DMS53 treated with DMSO at 0.1 percent for 48 hours (cell line): Measurements from ENCODE around the gene STK32C.

Experiments used
- DNase-seq: peaks from one replicate; lab custom pipeline; 2025; ENCODE audit not compliant: unreplicated experiment; lab: John Stamatoyannopoulos, UW

Gene STK32C

DNA sequence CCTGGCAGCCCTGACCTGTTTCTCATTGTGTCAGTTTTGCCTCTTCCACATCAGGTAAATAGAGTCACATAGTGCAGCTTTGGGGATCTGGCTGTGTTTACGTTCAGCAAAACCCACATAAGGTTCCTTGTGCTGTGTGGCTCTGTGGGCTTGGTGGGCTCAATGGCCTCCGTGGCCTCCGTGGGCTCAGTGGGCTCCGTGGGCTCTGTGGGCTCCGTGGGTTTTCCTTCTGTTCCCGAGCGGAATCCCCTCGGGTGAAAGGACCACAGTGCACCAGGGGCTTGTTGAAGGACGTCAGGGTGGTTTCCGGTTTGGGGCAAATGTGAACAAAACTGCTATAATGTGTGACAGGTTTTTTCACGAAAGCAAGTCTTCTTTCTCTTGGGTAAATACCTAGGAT is 133.5 kb downstream of the STK32C start:
- no peak for DNase-seq

DNA sequence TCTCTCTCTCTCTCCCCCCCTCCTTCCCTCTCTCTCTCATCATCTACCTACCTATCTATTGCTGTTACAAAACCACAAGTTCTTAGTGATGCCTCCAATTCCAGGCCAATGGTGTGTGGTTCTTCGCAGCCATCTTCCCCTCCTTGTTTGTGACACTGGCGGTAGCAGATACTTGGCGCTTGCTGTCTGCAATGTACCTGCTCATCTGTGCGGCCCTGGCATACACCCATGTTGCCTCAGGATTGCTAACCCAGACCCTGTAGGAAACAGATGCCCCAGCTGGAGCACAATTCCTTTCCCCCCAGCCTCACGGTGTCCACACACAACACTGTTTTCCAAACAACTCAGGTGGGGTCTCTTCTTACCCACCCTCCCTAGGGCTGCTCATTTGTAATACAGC is 134.6 kb downstream of the STK32C start:
- DNase-seq: no peak

DNA sequence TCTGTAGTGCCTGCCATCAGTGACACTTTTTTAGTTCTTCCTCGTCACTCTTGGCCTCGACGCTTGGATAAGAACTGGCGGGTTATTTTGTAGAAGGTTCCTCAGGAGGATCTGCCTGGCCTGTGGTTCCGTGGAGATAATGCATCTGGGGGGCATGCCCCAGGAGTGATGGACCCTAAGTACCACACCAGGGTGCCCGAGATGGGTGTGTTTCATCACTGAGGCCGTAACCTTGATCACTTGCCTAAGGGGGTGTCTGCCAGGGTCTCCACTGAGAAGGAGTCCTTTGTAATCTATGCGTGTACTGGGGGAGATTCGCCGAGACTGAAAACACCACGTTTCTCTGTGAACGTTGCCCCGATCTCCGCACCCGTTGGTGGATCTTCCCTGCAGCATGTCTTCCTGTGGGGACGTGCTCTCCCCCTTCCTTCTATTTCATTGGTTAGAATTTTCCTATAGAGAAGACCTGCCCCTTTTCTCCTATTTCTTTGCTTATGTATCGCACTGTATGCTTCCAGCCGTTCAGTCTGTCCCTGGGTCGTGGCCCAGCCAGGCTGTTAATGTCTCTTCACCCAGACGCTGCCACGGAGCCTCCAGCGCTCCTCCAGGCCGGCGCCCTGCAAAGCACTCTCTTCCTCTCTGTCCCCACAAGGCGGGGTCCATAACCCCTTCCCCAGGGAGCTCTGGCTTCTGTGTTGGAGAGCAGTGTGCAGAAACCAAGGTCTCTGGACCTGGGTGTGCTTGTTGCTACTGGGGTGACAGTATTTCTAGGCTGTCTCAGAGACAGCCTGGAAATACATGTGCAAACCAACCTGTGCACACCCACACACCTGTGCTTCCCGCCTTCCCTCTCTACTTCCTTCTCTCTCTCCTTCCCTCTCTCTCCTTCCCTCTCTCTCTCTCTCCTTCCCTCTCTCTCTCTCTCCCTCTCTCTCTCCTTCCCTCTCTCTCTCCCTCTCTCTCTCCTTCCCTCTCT is 135.4 kb downstream of the STK32C start:
- DNase-seq: no peak

DNA sequence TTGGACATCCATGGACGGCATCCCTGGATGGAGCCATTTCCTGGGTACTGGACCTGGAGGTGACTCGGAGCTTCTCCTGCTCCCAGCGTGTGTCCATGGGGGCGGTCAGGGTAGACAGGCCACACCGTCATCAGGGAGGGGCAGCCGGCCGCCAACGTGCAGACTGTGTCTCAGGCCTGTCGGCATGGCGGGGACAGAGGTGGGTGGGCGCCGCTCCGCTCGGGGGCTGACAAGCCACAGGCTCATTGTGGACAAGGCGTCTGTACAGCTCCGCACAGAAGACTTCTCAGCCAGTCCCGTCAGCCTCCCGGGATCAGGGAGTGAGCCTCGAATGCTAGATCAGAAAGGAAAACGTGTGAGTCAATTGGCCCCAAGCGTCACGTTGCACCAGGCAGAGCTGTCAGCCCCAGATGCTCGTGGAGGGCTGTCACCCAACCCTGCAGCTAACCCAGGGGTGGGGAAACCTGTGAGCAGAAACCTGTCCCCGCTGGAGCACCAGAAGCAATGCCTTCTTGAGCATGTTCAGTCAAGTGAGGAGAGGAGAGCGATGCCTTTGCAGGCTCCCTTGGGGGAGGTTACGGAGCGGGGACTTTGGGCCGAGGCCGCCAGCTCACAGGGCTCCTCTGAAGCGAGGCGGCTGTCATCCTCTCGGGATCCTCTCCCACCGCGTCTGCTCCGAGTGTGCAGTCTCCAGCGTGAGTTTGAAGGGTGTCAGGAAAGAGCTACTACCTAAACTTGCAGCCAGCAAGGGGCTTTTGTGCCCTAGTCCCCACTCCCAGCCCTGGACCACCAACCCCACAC is 137.0 kb downstream of the STK32C start:
- no peak for DNase-seq

DNA sequence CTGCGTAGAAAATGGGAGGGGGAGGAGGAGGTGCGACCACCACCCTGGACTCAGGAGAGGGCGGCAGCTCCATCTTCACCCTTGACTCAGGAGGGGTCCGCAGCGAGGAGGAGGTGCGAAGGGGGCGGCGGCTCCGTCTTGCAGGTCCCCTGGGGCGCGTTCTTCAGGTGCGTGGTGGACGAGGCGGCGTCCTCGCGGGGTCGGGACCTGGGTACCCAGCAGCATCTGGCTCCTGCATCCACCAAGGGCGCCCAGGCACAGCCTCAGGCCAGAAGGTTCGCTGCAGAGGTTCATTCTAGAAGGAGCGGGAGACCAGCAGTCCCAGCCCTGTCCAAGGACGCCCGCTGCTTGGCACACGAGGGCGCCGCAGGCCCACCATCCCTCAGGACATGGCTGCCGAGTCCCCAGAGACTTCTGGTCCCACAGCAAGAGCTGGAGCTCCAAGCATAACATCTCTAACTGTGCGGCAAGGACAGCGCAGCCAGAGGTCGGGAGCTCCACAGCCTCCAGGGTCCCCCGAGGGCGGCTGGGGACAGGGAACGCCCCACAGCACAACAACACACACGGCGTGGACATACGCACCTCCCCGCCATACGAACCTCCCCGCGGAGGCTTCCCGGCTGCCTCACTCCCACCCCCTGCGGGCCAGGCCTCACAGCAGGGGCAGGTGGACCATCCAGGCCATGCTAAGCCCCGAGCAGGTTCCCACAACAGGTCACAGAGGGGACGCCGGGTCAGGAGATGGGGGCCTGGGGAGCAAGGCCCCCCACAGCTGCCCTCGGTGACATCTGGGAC is 137.8 kb downstream of the STK32C start:
- no peak for DNase-seq

DNA sequence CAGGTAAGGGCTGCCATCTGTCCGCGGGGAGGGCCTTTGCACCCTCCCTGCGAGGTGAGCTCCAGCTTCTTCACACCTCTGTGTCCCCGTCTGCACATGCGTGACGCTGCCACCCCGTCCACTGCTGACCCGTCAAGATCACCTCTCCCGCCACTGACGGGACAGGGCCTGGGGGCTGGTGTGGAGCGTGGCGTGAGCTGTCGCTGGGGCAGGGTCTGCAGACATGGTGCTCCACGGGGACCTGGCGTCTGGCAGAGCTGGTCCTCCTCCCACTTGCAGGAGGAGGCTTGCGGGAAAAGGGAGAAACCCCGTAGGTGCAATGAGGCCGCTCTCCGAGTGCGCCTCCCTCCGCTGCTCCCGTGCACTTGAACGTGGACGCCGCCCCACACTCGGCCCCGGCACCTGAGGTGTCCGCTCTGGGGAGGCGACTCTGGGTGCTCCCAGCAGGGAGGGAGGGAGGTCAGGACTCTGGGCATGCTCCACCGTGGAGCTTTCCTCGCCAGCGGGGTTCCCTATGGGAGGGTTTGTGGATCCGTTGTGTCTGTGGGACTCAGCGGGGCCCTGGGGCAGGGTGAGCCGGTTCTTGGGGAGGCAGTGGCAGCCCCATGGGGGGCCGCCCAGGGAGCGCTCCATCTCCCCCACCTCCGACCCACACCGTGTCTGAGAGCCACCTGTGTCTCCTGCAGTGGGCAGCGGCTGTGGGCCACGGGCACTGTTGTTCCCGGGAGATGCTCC is 138.6 kb downstream of the STK32C start:
- no peak for DNase-seq

DNA sequence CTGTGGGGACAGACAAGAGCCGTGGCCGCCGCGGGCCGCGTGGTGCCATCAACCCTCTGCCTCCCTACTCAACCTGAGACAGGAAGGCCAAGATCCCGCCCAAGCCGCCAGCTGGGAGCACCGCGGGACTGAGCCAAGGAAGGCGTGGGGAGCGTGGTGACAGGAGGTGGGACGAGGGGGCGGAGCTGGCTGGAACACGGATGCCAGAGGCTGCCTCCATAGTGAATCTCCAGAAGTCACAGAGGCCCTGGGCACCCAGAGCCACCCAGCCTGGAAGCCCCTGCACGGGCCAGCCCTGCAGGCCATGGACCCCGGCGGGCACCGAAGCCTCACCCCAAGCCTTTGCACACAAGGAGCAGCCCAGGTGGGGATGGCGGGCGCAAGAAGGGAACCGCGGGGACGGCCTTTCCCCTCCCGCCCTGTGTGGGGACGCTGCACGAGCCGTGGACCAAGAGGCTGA is 139.1 kb downstream of the STK32C start:
- DNase-seq: no peak

DNA sequence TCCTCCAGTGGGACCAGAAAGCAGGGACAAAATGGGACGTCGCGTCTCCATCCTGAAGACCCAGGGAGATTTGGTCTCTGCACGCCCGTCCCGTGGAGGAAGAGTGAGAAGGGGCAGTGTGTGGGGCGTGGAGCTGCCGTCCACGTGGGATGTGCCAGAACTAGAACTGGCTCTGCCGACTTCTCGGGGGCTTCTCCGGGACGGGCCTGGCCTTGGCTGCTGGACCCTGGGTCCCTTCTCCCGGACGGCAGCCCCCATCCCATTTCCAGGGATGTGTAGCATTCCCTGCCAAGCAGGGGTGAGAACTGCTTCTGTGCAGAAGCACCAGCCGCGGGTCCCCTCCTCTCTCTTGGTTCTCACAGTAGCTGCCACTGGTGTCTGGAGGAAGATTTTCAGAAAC is 139.8 kb downstream of the STK32C start:
- DNase-seq: no peak

DNA sequence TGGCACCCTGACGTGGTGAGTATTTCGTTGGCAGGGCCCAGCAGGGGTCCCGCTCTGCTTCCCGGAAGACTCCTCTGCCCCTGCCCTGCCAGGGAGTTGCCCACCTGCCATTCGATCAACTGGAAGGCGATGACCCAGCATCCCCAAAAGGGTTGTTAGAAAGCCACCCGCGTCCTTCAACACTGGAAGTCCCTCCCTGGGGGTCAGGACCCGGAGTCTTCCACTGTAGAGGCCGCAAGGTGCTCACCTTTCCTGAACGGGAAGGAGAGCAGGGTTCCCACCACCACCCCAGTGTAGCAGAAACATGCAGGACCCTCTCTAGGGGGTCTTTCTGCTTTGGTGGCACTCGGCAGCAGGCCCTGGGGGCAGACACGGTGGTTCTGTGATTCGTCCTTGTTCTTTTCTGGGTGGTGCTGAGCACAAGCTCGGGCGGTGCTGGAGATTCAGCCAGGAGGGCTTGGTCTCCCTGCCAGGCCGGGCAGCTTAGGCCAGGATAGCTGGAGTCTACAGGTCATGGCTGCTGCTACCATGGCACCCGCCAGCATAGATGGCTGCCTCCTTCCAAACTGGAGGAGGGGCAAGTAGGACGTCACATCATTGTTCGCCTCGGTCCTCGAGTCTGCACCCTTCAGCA is 140.6 kb downstream of the STK32C start:
- no peak for DNase-seq

DNA sequence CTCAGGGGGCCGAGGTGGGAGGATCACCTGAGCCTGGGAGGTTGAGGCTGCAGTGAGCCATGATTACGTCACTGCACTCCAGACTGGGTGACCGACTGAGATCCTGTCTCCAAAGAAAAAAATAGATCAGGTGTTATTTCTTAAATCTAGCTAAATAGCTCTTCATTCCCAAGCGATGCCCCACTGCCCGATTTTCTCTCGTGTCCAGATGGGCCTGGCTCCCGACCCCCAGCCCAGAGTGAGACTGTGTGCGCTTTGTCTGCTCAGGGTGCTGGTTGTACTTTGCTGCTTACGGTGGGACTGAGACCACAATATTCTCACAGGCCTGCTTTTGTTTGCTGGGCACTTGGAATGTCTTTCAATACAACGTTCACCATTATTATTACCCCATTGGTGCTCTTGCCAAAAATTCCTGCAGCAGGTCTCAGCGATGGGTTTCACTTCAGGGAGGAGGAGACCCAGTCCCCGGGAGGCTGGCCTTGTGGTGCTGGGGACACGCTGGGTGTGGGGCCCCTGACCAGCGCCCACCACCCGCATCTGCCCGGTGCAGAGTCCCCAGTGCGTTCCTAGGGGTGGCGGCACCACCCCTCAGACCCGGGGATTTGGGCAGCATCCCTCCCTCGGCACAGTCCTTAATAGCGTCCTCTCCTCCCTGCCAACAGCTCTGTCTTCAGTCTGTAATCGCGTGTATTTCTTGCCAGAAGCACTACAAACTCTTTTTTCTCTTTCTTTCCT is 141.4 kb downstream of the STK32C start:
- no peak for DNase-seq

DNA sequence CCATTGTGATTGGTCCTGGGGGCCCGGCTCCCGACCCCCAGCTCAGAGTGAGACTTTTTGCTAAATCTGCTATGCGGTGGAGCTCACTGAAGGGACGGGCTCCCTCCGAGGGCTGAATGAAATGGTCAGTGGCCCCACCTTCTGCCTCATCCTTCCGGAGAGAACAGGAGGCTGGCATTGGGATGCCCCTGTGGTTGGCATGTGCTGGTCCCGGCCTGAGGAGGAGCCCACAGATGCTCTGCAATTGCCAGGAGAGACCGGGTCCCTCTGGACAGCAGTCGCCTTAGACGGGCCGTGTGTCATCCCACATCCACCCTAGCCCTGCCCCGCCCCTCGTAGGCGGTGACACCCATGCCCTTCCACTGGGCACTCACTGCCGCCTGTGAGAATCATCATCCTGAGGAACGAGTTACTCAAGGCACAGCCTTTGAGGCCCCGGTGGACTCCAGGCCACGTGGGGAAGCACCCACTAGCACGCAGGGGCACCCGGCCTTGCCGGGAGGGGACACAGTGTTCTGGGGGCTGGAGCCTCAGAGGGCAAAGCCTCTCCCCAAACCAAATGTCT is 142.3 kb downstream of the STK32C start:
- DNase-seq: no peak

DNA sequence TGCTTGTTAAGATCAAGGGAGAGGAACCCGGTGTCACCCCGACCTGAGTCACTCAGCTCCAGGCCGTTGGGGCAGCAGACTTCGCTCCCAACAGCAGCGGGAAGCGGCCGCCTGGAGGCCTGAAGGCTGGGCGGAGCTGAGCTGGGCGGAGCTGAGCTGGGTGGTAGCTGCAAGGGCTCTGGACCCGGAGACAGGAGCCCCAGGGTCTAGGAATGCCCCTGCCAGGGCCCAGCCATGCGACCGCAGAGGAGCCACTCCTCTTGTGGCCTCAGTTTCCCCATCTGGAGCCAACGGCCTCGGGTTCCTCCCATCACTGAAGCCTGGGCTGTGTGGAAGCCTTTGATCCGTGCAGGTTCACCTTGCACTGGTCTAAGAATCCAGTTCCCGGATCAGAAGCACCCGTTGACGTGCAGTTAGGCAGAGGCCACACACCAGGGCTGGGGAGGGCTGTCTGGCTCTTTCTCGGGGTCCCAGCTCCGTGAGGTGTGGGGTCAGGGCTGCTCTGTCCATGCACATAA is 142.9 kb downstream of the STK32C start:
- DNase-seq: no peak

DNA sequence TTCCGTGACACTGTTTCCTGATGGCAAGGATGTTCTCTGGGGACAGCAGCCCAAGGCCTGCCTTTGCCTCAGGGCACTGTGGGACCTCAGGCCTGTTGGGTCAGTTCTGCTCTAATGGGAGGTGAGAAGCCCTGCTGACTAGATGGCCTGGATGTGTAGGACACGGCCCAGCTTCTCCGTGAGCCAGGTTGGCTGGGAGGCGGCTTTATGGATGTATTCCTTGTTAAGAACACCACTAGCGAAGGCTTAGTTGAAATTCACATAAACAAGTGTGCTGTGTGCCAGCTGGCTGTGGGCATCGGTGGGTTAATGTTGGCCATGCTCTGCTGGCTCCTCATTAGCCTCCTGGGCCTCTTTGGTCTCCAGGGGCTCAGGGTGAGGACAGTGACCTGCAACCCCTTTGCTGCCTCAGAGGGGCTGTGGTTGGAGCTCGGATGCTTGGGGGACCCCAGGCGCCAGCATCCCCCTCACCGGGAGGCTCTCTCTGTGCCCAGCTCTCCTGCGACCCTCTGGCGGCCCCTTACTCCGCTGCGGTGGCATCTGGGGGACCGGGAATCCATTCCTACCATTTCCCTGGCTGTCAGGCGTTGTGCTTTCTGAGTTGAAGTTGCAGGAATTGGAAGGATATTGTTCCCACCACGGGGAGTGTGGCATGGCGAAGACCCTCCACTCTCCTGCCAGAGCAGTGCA is 143.8 kb downstream of the STK32C start:
- DNase-seq: no peak

DNA sequence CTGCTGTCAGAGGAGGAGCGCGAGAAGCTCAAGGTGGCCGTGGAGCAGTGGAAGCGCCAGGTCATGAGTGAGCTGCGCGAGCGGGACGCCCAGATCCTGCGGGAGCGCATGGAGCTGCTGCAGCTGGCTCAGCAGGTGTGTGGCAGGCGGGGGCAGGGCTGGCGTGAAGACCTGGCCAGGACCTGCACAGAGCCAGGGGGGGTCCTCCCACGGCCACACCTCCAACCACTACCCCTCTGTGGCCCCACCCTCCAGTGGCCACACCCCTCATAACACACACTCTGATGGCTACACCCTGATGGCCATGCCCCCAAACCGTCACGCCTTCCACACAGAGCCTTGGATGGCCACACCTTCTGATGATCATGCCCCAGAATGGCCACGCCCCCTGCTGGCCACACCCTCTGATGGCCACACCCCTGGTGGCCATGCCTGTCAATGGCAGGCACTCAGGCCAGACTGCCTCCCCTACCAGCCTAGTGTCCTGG is 144.4 kb downstream of the STK32C start:
- peak; percentile 47 for DNase-seq

DNA sequence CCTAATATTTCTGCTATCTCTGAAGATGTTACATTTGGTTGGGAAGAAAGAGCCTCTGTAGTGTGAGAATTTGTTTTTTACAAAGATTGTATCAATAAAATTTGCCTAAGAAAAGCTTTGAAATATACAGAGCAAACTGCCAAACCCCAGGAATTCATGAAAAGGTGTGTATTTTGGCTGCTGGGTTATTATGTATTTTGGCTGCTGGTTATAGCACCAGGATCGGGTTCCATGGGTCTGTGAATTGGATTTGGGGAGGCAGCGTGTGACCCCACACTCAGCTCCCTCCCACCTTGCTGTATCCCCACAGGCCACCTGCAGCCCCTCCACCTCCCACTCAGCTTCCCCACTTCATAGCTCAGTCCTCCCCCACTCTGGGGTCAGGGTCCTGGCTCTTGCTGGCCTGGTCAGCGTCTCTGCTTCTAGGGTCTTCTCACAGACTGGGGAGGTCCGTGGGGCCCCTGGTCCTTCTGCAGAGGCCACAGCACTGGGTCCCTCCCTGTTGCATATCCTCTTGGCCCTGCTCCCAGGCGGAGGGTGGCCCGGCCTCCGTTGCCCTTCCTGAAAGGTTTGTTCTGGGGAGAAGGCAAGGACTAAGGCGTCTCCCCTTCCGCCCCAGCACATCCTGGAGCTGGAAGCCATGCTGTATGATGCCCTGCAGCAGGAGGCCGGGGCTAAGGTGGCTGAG is 145.0 kb downstream of the STK32C start:
- DNase-seq: no peak

DNA sequence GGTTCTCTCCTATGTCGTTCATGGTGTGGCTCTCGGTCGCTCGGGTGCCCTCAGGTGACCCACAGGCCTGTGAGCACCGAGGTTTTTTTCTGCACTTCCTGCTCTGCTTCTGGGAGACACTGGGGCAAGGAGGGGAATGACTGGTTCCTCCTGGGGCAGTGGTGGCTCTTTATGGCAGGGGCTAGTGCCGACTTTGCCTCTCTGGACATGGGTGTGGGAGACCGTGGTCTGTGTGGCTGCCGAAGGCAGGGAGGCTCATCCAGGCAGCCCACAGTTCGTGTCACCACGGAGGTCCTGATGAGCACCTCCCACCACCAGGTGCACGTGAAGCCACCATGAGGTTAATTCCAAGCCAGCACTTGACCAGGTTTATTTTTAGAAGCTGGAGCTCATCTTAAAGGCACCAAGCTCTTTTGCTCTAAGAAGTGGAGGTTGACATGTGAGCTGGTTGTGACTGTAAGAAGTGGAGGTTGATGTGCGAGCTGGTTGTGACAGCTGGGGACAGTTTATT is 145.7 kb downstream of the STK32C start:
- peak; percentile 11 for DNase-seq
